ENCODE measurements around the gene CCR7.
"Not testable (repeated sequence)": the region's sequence is repeated elsewhere in the genome, so short reads cannot be mapped to it uniquely, and the experiment has no call there.

Gene CCR7

DNA sequence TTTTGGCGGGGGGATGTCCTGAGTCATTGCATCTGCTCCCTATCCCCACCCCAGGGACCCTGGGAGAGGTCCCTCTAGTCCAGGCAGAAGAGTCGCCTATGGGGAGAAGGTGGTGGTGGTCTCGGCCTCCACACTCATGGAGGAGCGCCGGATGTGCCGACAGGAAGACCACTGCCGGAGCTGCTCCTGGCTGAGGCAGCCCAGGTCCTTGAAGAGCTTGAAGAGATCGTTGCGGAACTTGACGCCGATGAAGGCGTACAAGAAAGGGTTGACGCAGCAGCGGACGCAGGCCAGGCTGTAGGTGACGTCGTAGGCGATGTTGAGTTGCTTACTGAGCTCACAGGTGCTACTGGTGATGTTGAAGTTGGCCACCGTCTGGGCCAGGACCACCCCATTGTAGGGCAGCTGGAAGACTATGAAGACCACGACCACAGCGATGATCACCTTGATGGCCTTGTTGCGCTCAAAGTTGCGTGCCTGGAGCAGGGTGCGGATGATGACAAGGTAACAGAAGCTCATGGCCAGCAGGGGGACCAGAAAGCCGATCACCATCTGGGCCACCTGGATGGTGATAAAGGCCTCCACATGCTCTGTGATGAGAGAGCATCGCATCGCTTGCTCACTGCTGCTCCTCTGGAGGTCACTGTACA is 10.5 kb downstream of the CCR7 start:
- no peak for FAIRE-seq
- TF ChIP-seq POLR2A (IDR thresholded peaks at IDR 0.05; ENCODE audit: low read depth, low read length), result no peak

GRCh38 chr17:40553694-40554534 is 11.4 kb downstream of the CCR7 start:
- FAIRE-seq (no peak), DNase-seq (ENCODE audit: insufficient read length, low spot score) (no peak)
- TF ChIP-seq POLR2A (IDR thresholded peaks at IDR 0.05; ENCODE audit: low read depth, low read length), result no peak

More for the DNA sequence above, 10.5 kb downstream of the CCR7 start:
- no peak for DNase-seq (ENCODE audit: insufficient read length, low spot score)

DNA sequence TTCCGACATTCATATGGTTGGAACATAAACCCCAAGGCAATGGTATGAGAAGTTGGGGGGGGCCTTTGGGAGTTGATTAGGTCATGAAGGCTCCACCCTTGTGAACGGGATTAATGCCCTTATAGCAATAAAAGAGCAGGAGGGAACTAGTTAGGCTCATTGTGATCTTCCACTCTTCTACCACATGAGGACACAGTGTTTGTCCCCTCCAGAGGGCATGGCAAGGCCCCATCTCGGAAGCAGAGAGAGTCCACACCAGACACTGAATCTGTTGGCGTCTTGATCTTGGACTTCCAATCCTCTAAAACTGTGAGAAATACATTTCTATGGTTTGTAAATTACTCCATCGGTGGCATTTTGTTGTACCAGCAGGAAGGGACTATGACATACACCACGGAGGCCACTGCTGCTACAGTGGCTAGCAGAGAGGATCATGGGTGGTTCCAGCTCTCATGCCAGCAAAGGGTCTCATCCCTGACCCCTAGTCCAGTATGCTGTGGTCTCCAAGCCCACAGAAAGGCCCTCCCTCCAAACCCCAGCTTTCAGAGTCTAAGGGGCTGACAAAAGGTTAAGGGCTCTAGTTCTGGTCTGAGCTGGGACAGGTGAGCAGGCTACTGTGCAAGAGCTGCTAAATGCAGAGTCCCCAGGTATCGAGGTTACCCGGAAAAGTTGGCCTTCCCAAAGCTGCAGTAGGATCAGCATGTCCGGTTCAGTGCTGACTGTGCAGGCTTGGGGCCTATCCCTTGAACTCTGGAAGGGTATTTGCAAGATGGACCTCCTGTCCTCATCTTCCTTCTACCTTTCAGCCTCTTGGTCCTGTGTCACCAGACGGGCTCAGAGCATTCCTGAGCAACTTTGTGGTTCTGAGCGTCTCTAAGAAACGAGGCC is 12.2 kb downstream of the CCR7 start:
- FAIRE-seq (no peak), DNase-seq (ENCODE audit: insufficient read length, low spot score) (no peak)
- no peak for TF ChIP-seq POLR2A (IDR thresholded peaks at IDR 0.05; ENCODE audit: low read depth, low read length)

DNA sequence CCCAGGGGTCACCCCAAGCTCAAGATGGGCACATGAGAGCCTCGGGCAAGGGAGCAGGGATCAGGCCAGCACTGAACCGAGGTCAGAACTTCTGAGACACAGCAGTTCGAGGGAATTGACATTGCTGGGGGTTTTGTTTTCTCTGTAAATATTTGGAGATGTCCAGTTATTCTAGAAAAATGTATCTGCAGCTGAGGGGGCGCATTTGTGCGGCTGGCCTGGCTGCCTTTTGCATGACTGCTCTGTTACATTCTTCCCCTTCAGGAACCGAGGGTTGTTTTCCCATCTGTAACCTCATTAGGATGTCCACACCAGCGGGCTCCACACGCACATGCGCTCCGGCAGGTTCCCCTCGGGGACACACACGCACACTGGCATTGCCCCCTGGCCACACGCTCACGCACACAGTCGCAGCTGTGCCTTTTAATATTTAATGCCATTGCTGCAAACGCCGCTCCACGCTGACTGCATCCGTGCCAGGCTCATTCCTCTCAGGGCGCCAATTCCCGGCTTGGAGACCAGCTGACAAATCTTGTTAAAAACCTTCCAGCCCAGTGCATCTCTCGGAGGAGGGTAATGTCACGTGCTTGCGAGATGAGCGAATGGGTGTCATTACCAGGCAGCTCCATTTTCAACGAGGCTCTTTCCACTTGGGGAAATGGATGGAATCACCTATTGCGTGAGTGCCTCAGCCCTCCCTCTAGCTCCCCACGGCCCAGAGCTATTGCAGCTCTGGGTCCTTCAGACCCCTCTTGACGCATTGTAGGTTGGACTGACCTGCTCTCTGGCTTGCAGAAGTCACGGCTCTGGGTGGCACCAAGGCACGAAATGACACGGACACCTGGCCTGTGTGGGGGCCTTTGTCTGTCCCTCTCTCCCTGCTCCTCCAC is 13.1 kb downstream of the CCR7 start:
- no peak for FAIRE-seq
- TF ChIP-seq POLR2A (IDR thresholded peaks at IDR 0.05; ENCODE audit: low read depth, low read length), result no peak
- no peak for DNase-seq (ENCODE audit: insufficient read length, low spot score)

DNA sequence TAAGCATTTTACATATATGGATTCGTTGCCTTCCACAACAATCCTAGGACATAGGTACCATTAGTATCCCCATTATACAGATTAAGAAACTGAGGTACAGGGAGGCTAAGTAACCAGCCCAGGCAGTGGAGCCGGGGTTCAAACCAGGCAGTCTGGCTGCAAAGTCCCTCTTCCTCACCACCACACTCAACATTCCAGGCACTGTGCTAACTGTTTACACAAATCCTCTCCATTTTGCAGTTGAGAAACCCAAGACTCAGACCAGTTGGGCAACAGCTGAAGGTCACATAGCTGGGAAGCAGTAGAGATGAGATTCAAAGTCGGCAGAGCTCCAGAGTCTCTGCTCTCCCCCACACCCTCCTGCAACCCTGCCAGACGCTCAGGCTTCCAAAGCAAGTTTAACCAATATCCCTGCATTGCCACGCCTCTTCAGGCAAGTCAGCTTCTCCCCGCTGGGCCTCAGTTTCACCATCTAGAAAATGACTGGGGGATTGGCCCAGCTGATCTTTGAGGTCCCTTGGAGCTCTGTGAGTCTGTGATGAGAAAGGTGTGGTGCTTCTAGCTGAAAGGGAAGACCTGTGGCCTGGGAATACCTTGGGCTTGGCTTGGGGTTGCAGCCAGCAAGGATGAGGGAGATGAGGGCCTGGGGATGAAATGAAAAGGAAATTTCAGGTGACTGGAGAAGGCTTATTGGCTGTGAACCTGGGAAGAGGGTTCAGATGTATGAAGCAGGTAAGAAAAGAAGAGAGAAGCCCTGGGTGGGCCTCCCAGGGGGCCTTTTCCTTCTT is 14.0 kb downstream of the CCR7 start:
- FAIRE-seq, result no peak
- DNase-seq (ENCODE audit: insufficient read length, low spot score), result no peak
- TF ChIP-seq POLR2A (IDR thresholded peaks at IDR 0.05; ENCODE audit: low read depth, low read length), result no peak

DNA sequence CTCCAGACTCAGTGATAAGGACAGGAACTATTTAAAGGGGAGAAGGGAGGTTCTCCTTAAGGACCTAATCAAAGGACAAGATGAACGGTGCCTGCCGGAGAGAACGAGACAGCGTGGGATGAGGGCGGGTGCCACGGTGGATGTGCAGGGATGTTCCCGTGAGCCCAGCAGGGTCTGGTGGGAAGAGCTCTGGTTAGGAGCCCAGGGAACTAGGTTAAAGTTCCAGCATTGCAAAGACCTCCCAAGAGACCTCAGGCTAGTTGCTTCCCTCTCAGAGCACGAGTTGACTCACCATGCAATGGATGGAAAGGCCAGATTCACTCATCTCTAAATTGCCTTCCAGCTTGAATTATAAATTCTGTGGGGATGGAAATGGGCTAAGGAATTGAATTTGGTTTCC is 14.7 kb downstream of the CCR7 start:
- DNase-seq (ENCODE audit: insufficient read length, low spot score) (no peak), FAIRE-seq (no peak)
- TF ChIP-seq POLR2A (IDR thresholded peaks at IDR 0.05; ENCODE audit: low read depth, low read length), result no peak

DNA sequence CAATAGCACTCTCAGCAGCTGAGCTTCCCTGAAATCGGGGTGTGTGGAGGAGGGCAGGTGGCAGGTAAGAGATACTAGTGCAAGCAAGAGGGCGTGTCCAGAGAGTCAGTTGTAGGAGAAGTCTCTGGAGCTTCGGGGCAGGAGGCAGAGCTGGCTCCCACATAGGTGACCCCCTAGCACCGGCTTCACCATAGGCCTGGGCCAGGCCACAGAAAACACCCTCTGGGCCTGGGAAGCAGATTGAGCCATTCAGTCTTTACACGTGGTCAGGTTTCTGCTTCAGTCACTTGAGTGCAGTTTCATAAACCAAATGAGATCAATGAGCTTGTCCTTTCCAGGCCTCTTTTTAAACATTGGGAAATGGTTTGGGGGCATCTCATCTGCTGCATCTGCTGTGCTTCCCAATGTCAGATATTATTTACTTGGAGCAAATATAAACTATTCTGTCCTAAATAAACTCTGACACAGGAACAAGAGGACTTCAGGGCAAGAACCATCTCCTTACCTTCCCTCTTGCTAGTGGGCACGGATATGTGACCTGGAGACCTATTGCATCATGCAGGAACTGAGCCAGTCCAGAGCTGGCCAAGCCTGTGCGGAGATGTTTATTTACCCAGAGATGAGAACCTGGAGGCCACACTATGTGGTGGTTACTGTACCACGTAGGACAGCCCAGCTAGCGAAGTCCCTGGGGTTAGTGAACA is 16.1 kb downstream of the CCR7 start:
- no peak for FAIRE-seq
- DNase-seq (ENCODE audit: insufficient read length, low spot score), result no peak
- no peak for TF ChIP-seq POLR2A (IDR thresholded peaks at IDR 0.05; ENCODE audit: low read depth, low read length)

GRCh38 chr17:40548491-40548981 is 16.7 kb downstream of the CCR7 start:
- FAIRE-seq (no peak), DNase-seq (ENCODE audit: insufficient read length, low spot score) (no peak)
- no peak for TF ChIP-seq POLR2A (IDR thresholded peaks at IDR 0.05; ENCODE audit: low read depth, low read length)

- FAIRE-seq, result no peak
- TF ChIP-seq POLR2A (IDR thresholded peaks at IDR 0.05; ENCODE audit: low read depth, low read length), result no peak
- no peak for DNase-seq (ENCODE audit: insufficient read length, low spot score)
Observed at GRCh38 chr17:40547785-40548478, 17.3 kb downstream of the CCR7 start.

DNA sequence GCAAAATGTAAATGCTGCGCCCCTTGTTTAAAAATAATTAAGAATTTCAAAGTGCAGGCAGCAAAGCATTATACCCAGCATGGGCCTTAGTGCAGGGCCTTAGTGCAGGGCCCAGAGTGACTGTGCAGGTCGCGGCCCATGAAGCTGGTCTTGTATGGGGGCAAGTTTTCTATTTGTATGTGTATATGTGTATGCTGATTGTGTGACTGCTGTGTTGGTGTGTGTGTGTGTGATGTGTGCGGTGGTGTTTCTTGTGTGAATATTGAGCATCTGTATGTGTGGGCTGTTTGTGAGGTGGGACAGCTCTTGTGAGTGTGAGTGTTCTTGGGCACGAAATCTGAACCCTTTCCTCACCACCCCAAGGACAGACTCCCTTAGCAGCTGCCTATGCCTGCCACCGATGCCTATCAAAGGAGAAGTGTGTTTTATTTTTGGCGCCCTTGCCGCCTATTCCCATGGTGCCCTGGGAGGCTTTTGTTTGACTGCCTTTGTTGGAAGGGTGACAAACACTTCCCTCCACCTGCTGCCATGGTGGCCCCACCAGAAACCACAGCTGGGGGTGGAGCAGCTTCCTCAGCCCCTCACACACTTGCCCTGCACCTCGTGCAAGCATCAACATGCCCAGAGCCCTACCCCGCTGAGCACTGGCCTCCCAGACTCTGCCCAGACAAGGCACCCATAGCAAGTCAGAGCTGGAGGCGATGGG is 18.0 kb downstream of the CCR7 start:
- FAIRE-seq (no peak), DNase-seq (ENCODE audit: insufficient read length, low spot score) (no peak)
- no peak for TF ChIP-seq POLR2A (IDR thresholded peaks at IDR 0.05; ENCODE audit: low read depth, low read length)

- not testable (repeated sequence) for DNase-seq (ENCODE audit: insufficient read length, low spot score); FAIRE-seq
Observed at GRCh38 chr17:40546497-40546896, 18.8 kb downstream of the CCR7 start.
